GM12874 (cell line): Measurements from ENCODE around the gene NRROS.

Experiments
- TF ChIP-seq, protein P1 (sequence below): IDR thresholded peaks from 2 replicates; pipeline ENCODE4 v1.5.1; 2011; ENCODE audit warnings: low read depth, mild to moderate bottlenecking, control low read depth, low read length, moderate library complexity; ENCODE audit not compliant: insufficient read depth

Gene NRROS

DNA sequence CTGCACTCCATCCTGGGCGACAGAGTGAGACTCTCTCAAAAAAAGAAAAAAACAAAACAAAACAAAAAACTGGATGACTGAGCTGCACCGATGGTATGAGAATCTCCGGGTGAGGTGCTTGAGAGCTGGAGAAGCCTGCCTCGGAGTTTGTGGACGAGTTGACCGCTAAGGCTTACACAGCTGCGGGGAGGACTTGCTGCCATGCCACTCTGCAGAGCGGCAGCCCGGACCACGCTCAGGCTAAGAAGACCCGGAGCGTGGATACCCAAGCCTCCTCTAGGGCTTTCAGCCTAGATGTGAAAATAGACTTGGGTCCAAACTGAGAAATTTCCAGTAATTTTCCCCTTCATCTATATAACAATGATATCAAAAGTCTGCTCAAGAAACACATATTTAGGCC is 16.0 kb downstream of the NRROS start:
- TF ChIP-seq, protein P1, sequence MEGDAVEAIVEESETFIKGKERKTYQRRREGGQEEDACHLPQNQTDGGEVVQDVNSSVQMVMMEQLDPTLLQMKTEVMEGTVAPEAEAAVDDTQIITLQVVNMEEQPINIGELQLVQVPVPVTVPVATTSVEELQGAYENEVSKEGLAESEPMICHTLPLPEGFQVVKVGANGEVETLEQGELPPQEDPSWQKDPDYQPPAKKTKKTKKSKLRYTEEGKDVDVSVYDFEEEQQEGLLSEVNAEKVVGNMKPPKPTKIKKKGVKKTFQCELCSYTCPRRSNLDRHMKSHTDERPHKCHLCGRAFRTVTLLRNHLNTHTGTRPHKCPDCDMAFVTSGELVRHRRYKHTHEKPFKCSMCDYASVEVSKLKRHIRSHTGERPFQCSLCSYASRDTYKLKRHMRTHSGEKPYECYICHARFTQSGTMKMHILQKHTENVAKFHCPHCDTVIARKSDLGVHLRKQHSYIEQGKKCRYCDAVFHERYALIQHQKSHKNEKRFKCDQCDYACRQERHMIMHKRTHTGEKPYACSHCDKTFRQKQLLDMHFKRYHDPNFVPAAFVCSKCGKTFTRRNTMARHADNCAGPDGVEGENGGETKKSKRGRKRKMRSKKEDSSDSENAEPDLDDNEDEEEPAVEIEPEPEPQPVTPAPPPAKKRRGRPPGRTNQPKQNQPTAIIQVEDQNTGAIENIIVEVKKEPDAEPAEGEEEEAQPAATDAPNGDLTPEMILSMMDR, result no peak

DNA sequence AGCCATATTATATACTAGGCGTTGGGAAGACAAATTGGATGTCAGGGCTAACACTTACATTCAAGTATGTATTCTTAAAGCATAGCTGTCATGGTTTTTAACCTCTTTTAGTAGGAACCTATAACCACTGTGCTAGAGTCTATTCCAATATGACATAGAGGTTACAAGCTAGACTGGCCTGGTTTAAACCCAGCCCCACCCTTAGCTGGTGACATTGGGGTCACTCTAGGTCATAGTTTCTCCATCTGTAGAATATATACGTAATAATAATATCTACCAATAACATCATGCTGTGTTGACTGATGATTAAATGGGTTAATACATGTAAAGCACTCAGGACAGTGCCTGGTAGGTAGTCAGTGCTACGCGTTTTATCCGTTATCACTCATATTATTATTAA is 16.7 kb downstream of the NRROS start:
- TF ChIP-seq, protein P1, result no peak

DNA sequence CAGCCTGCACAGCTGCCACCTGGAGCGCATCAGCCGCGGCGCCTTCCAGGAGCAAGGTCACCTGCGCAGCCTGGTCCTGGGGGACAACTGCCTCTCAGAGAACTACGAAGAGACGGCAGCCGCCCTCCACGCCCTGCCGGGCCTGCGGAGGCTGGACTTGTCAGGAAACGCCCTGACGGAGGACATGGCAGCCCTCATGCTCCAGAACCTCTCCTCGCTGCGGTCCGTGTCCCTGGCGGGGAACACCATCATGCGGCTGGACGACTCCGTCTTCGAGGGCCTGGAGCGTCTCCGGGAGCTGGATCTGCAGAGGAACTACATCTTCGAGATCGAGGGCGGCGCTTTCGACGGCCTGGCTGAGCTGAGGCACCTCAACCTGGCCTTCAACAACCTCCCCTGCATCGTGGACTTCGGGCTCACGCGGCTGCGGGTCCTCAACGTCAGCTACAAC is 20.4 kb downstream of the NRROS start:
- TF ChIP-seq, protein P1, result no peak

DNA sequence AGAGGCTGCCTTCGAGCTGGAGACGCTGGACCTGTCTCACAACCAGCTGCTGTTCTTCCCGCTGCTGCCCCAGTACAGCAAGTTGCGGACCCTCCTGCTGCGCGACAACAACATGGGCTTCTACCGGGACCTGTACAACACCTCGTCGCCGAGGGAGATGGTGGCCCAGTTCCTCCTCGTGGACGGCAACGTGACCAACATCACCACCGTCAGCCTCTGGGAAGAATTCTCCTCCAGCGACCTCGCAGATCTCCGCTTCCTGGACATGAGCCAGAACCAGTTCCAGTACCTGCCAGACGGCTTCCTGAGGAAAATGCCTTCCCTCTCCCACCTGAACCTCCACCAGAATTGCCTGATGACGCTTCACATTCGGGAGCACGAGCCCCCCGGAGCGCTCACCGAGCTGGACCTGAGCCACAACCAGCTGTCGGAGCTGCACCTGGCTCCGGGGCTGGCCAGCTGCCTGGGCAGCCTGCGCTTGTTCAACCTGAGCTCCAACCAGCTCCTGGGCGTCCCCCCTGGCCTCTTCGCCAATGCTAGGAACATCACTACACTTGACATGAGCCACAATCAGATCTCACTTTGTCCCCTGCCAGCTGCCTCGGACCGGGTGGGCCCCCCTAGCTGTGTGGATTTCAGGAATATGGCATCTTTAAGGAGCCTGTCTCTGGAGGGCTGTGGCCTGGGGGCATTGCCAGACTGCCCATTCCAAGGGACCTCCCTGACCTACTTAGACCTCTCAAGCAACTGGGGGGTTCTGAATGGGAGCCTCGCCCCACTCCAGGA is 21.1 kb downstream of the NRROS start:
- TF ChIP-seq, protein P1, result no peak

- TF ChIP-seq, protein P1, result no peak
Measured at GRCh38 chr3:196661400-196661799, 21.9 kb downstream of the NRROS start.

GRCh38 chr3:196662033-196662432 is 22.5 kb downstream of the NRROS start:
- TF ChIP-seq, protein P1, result no peak

GRCh38 chr3:196662711-196663571 is 23.4 kb downstream of the NRROS start:
- TF ChIP-seq, protein P1, result no peak
